GM19351 (cell line): ENCODE data around the gene C3orf62.

Source experiments
- ATAC-seq: cut with Tn5 transposase; IDR thresholded peaks from one replicate; pipeline ENCODE4 v1.9.1; 2021; ENCODE audit warnings: mild to moderate bottlenecking, moderate library complexity; ENCODE audit not compliant: unreplicated experiment

Gene C3orf62

GRCh38 chr3:49276475-49277382 is at the start of gene C3orf62:
TSS of gene C3orf62 (minus strand) at chr3:49277232. CDS start at chr3:49276872, 360 bp downstream.
- ATAC-seq, result no peak

GRCh38 chr3:49324768-49325167 is 47.7 kb upstream of the C3orf62 start:
- ATAC-seq, result no peak

GRCh38 chr3:49316696-49317457 is 39.8 kb upstream of the C3orf62 start:
- no peak for ATAC-seq

- no peak for ATAC-seq
Measured at GRCh38 chr3:49313896-49314688, 37.1 kb upstream of the C3orf62 start.

GRCh38 chr3:49311283-49311682 is 34.3 kb upstream of the C3orf62 start:
- no peak for ATAC-seq

GRCh38 chr3:49310677-49311076 is 33.6 kb upstream of the C3orf62 start:
- no peak for ATAC-seq

- ATAC-seq, result no peak
Measured at GRCh38 chr3:49305608-49306007, 28.6 kb upstream of the C3orf62 start.

GRCh38 chr3:49302613-49303012 is 25.6 kb upstream of the C3orf62 start:
- ATAC-seq, result no peak

- ATAC-seq, result no peak
Measured at GRCh38 chr3:49300595-49300994, 23.6 kb upstream of the C3orf62 start.

- no peak for ATAC-seq
Measured at GRCh38 chr3:49298511-49298910, 21.5 kb upstream of the C3orf62 start.

- ATAC-seq, result no peak
Measured at GRCh38 chr3:49296781-49297411, 19.9 kb upstream of the C3orf62 start.

- no peak for ATAC-seq
Measured at GRCh38 chr3:49295489-49296058, 18.5 kb upstream of the C3orf62 start.

- ATAC-seq, result no peak
Measured at GRCh38 chr3:49294343-49294742, 17.3 kb upstream of the C3orf62 start.

GRCh38 chr3:49283997-49284396 is 7.0 kb upstream of the C3orf62 start:
- no peak for ATAC-seq

- no peak for ATAC-seq
Measured at GRCh38 chr3:49279376-49279775, 2.3 kb upstream of the C3orf62 start.

- no peak for ATAC-seq
Measured at GRCh38 chr3:49278548-49278947, 1.5 kb upstream of the C3orf62 start.

GRCh38 chr3:49277383-49277775 is 347 bp upstream of the C3orf62 start:
- no peak for ATAC-seq

GRCh38 chr3:49273825-49274532 is 3.1 kb downstream of the C3orf62 start:
- no peak for ATAC-seq

GRCh38 chr3:49271047-49271446 is 6.0 kb downstream of the C3orf62 start:
- ATAC-seq, result no peak

GRCh38 chr3:49270156-49270500 is 6.9 kb downstream of the C3orf62 start:
- ATAC-seq, result no peak
